Fibroblast of skin of left biceps (primary cell): Measurements from ENCODE around the gene BTBD9.

Source experiments
- DNase-seq, 2 experiments: peaks; one replicate each; pipeline ENCODE4 v3.0.0-alpha.2; 2013; ENCODE audit warnings: low read depth in 2 of 2

Gene BTBD9

GRCh38 chr6:38508286-38508685 lies 131.4 kb downstream of the BTBD9 start:
- DNase-seq: no peak

GRCh38 chr6:38507173-38507572 lies 132.6 kb downstream of the BTBD9 start:
- DNase-seq: no peak

GRCh38 chr6:38505826-38506225 lies 133.9 kb downstream of the BTBD9 start:
- no peak for DNase-seq

- no peak for DNase-seq
Measured at GRCh38 chr6:38504996-38505395, 134.7 kb downstream of the BTBD9 start.

- no peak for DNase-seq
Measured at GRCh38 chr6:38503960-38504682, 135.6 kb downstream of the BTBD9 start.

- DNase-seq: no peak
Measured at GRCh38 chr6:38503032-38503773, 136.5 kb downstream of the BTBD9 start.

GRCh38 chr6:38502423-38502822 lies 137.3 kb downstream of the BTBD9 start:
- DNase-seq: no peak

GRCh38 chr6:38501931-38502330 lies 137.8 kb downstream of the BTBD9 start:
- no peak for DNase-seq

- DNase-seq: no peak
Measured at GRCh38 chr6:38499529-38500096, 140.1 kb downstream of the BTBD9 start.

- no peak for DNase-seq
Measured at GRCh38 chr6:38498805-38499445, 140.8 kb downstream of the BTBD9 start.

- DNase-seq: no peak
Measured at GRCh38 chr6:38498085-38498484, 141.6 kb downstream of the BTBD9 start.

GRCh38 chr6:38497546-38497945 lies 142.2 kb downstream of the BTBD9 start:
- no peak for DNase-seq

- DNase-seq: no peak
Measured at GRCh38 chr6:38495922-38496635, 143.7 kb downstream of the BTBD9 start.

- DNase-seq: no peak
Measured at GRCh38 chr6:38495518-38495917, 144.2 kb downstream of the BTBD9 start.

- DNase-seq: peak; percentile 37 to 45
Measured at GRCh38 chr6:38493931-38494547, 145.7 kb downstream of the BTBD9 start.

- no peak for DNase-seq
Measured at GRCh38 chr6:38492031-38492430, 147.7 kb downstream of the BTBD9 start.

- peak; percentile 60 to 64 for DNase-seq
Measured at GRCh38 chr6:38489951-38490350, 149.8 kb downstream of the BTBD9 start.

- no peak for DNase-seq
Measured at GRCh38 chr6:38487423-38487822, 152.3 kb downstream of the BTBD9 start.

- no peak for DNase-seq
Measured at GRCh38 chr6:38485488-38485887, 154.2 kb downstream of the BTBD9 start.

GRCh38 chr6:38484656-38485055 lies 155.1 kb downstream of the BTBD9 start:
- no peak for DNase-seq

GRCh38 chr6:38483526-38483925 lies 156.2 kb downstream of the BTBD9 start:
- DNase-seq: no peak
